Measurements from ENCODE around the gene C6.
"Not testable (repeated sequence)": the region's sequence is repeated elsewhere in the genome, so short reads cannot be mapped to it uniquely, and the experiment has no call there.

The C6 gene

GRCh38 chr5:41213340-41213739, at the start of gene C6:
C6 (minus strand) TSS chr5:41213532; CDS start chr5:41203230, 10,302 bp downstream.
- no peak for DNase-seq

GRCh38 chr5:41256400-41256799, 43.1 kb upstream of the C6 start:
- DNase-seq: no peak

GRCh38 chr5:41253109-41253508, 39.8 kb upstream of the C6 start:
- no peak for DNase-seq

GRCh38 chr5:41252036-41252435, 38.7 kb upstream of the C6 start:
- no peak for DNase-seq

- DNase-seq: no peak
Observed at GRCh38 chr5:41250351-41250987, 37.1 kb upstream of the C6 start.

GRCh38 chr5:41247135-41247534, 33.8 kb upstream of the C6 start:
- no peak for DNase-seq

- DNase-seq: no peak
Observed at GRCh38 chr5:41246376-41246775, 33.0 kb upstream of the C6 start.

GRCh38 chr5:41243558-41243957, 30.2 kb upstream of the C6 start:
- no peak for DNase-seq

GRCh38 chr5:41240985-41241384, 27.7 kb upstream of the C6 start:
- no peak for DNase-seq

GRCh38 chr5:41240390-41240789, 27.1 kb upstream of the C6 start:
- DNase-seq: no peak

- no peak for DNase-seq
Observed at GRCh38 chr5:41234475-41234874, 21.1 kb upstream of the C6 start.

- DNase-seq: no peak
Observed at GRCh38 chr5:41232797-41233196, 19.5 kb upstream of the C6 start.

GRCh38 chr5:41230276-41230675, 16.9 kb upstream of the C6 start:
- not testable (repeated sequence) for DNase-seq

GRCh38 chr5:41223962-41224361, 10.6 kb upstream of the C6 start:
- DNase-seq: no peak

GRCh38 chr5:41219658-41220269, 6.4 kb upstream of the C6 start:
- DNase-seq: no peak

GRCh38 chr5:41218929-41219657, 5.8 kb upstream of the C6 start:
- DNase-seq: no peak

- no peak for DNase-seq
Observed at GRCh38 chr5:41214182-41214581, 850 bp upstream of the C6 start.

- DNase-seq: no peak
Observed at GRCh38 chr5:41212935-41213334, 397 bp downstream of the C6 start.

GRCh38 chr5:41211417-41211816, 1.9 kb downstream of the C6 start:
- DNase-seq: no peak

- DNase-seq: not testable (repeated sequence)
Observed at GRCh38 chr5:41205475-41205874, 7.9 kb downstream of the C6 start.

- no peak for DNase-seq
Observed at GRCh38 chr5:41203033-41203432, 10.3 kb downstream of the C6 start.

- no peak for DNase-seq
Observed at GRCh38 chr5:41201082-41201772, 12.1 kb downstream of the C6 start.

GRCh38 chr5:41200506-41200905, 12.8 kb downstream of the C6 start:
- no peak for DNase-seq

- no peak for DNase-seq
Observed at GRCh38 chr5:41199660-41200059, 13.7 kb downstream of the C6 start.
